LNCAP (cell line): Measurements from ENCODE around the gene MYDGF.

Experiments used
- CTCF ChIP-seq: fragments of 450-650 bp; IDR thresholded peaks from 2 replicates; pipeline ENCODE4 v1.5.1; 2017; ENCODE audit warnings: mild to moderate bottlenecking

MYDGF gene

DNA sequence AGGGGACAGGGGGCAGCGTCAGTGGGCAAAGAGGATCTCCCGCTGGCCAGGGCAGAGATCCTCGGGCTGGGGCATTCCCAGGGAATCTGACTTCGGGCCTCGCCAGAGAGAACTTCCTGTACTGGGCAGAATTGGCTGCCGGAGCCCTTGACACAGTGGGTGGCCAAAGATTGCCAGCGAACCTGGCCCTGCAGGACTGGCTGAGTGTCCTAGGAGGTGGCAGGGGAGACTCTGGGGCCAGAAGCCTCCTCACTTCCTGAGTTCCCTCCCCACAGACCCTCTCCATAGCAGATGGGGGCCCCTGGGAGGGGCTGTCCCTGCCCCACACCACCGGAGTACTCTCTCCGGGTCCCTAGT is 34.2 kb upstream of the MYDGF start:
- no peak for TF ChIP-seq CTCF

DNA sequence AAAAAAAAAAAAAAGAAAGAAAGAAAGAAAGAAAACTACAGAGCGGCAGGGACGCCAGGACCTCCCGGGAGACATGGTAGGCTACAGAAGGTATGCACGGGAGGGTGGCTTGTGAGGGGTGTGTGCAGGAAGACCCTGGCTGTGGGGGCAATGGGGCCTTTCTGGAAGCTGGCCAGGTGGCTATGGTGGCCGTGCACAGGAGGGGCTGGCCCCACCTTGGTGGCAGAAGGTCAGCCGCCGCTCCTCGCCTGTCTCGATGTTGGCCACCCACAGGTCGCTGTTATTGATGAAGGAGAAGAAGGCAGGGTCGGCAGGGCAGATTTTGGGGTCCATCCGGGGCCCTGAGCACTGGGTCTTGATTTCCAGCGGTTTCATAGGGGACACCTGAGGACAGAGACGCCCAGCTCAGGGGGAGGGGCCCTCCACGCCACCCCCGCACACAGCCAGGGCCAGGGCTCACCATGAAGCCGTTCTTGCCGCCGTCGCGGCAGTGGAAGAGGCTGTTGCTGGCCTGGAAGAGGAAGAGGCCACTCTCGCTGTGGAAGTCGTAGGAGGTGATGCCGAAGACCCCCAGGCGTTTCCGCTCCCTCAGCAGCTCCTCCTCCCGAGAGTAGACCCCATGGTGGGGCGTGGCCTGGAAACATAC is 33.7 kb upstream of the MYDGF start:
- no peak for TF ChIP-seq CTCF

DNA sequence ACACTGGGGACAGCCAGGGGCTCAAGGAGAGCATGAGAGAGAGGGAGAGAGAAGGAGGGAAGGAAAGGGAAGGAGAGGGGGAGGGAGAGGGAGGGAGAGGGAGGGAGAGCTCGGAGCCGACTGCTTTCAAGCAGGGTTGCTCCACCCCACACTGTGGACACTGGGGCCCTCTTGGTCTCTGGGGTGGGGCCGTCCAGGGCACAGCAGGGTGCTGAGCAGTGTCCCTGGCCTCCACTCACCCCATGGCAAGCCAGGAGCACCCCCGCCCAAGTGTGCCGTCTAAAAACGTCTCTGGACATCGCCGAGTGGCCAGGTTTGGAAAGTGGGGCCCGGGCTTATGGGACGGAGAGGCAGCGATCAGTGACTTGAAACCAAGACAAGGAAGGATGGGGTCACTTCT is 32.6 kb upstream of the MYDGF start:
- no peak for TF ChIP-seq CTCF

DNA sequence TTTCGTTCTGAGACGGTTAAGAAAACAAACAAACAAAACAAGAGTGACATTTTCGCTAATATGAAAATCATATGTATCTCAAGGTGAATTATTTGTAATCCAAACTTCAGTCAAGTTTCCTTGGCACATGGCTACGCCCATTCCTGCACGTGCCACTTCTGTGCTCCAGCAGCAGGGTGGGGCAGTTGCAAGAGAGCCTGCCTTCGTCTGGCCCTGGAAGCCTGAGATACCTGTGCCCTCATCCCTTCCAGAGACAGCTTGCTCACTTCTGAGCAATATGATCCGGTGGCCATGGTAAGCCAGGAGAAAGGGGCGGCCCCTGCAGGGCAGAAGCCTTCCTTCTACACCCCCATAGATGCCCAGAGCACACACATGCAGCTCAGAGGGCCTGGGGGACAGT is 31.4 kb upstream of the MYDGF start:
- no peak for TF ChIP-seq CTCF

- TF ChIP-seq CTCF, result no peak
Observed at GRCh38 chr19:4700693-4700970, 30.5 kb upstream of the MYDGF start.

DNA sequence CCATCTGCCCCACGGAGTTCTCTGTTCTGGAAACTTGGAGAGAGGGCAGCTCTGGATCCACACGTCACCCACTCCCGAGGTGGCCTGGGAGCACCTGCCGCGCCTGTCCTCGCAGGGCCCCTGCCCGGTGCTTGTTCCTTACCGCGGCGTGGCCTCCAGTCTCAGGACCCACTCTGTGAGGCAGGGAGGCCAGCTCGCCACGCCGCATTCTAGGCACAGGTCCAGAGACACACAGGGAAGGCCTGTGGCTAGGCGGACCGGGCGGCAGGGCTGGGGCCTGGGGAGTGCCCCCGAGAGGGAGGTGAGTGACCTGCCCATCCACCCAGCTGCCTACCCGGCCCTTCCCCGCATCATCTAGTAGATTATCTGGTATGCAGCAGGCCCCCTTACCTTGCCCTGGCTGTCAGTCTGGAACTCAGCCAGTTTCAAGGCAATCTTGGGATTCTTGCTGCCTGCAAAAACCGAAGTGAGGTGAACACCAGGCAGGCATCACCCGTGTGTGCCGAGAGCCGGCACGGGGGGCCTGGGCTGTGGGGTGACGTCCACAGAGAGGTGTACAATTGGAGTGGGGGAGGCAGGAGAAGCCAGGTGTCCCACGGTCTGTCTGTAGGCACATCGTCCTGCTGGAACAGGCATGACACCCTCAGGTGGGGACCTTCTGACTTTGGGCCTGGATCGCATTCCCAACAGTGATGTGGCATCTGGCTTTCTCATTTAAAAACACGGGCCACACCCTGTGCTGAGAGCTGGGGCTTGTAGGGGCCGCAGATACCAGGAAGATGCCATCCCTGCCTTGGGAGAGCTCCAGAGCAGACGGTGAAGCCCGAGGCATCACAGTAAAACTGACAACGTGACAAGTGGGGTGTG is 29.9 kb upstream of the MYDGF start:
- TF ChIP-seq CTCF, result no peak

DNA sequence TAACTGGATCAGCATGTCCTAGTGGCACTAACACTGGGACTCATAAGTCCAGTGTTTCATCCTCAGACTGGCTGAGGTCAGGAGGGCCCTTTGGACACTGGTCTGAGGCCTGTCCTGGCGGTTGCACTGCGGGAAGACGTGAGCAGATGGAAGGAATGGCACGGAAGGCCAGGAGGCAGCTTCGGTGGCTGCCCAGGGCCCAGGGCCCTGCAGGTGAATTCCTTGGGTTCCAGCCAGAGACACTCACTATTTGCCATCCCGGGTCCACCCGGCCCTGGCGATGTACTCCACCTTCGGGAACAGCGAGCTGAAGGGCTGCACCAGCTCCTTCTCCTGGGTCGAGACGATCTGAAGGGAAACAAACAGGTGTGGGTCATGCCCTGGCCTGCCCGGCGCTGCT is 27.2 kb upstream of the MYDGF start:
- no peak for TF ChIP-seq CTCF
